ENCODE data around the gene ANO7.

The ANO7 gene

DNA sequence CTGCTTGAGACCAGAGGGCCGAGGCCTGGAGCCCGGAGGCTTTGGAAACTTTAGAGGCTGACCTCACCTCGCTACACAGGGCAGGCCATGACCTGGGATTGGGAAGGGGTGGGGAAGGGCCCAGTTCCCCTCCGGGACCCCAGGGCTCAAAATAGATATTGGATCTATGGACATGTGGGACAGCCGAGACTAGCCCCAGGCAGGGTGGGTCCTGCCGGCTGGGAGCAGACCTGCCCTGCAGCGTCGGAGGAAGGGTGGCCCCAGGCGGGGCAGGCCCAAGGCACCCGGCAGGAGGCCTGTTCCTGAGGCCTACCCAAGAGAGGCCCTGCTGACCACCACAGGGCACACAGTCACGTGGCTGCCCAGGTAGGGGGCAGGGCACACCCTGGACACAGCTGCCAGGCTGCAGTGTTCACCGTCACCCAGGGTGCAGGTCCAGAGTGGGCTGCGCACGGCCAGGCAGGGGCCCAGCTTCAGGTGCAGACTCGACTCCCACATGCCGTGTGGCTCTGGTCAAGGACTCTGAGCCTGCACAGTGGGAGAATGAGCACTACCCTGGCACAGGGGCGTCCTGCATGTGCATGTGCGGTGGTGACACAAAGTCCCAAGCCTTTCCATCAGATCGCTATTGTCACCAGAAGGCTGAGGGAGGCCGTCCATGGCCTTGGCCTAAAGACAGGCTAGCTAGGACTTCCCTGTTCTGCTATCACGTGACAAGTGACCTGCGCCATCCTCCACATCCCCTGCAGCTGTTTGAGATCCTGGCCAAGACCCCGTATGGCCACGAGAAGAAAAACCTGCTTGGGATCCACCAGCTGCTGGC is 13.2 kb downstream of the ANO7 start:
- H3K27me3 ChIP-seq (ENCODE audit: control insufficient read depth, insufficient read depth, low read length), result no peaks in the 10 kb centered on the region
- H3K9ac ChIP-seq, result no peak overlapping the region
- H3K79me2 ChIP-seq, result no peaks in the 10 kb centered on the region
- H3K4me3 ChIP-seq (ENCODE audit: low read depth, low read length), result no peak overlapping the region
- H3K4me1 ChIP-seq, result no peaks in the 10 kb centered on the region
- TF ChIP-seq, protein P1, sequence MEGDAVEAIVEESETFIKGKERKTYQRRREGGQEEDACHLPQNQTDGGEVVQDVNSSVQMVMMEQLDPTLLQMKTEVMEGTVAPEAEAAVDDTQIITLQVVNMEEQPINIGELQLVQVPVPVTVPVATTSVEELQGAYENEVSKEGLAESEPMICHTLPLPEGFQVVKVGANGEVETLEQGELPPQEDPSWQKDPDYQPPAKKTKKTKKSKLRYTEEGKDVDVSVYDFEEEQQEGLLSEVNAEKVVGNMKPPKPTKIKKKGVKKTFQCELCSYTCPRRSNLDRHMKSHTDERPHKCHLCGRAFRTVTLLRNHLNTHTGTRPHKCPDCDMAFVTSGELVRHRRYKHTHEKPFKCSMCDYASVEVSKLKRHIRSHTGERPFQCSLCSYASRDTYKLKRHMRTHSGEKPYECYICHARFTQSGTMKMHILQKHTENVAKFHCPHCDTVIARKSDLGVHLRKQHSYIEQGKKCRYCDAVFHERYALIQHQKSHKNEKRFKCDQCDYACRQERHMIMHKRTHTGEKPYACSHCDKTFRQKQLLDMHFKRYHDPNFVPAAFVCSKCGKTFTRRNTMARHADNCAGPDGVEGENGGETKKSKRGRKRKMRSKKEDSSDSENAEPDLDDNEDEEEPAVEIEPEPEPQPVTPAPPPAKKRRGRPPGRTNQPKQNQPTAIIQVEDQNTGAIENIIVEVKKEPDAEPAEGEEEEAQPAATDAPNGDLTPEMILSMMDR (IDR thresholded peaks at IDR 0.05), result no peak
- H3K27ac ChIP-seq, result no peak overlapping the region
- H3K36me3 ChIP-seq (ENCODE audit: control insufficient read depth, insufficient read depth, low read length), result no peaks in the 10 kb centered on the region
- H2AFZ ChIP-seq, result no peak overlapping the region
- no peak overlapping the region for H3K4me2 ChIP-seq (ENCODE audit: low read length)
- no peaks in the 10 kb centered on the region for H3K9me3 ChIP-seq (ENCODE audit: control insufficient read depth, low read length)

DNA sequence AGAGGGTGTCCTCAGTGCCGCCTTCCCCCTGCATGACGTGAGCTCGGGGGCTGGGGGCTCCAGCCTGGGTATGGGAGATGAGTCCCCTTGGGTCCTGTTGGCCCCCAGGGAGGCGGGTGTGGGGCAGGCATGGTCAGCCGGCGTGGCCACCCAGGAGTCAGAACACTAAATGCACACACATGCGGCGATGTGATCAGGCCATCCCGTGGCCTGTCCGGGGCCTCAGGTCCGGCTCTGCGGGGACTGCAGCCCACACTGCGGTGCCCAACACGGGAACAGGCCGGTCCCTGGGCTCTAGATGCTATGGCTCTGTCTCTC is 13.8 kb downstream of the ANO7 start:
- TF ChIP-seq, protein P1 (IDR thresholded peaks at IDR 0.05), result no peak
- Histone ChIP-seq H3K27me3 (ENCODE audit: control insufficient read depth, insufficient read depth, low read length) (no peaks in the 10 kb centered on the region), H2AFZ (no peak overlapping the region), H3K27ac (no peak overlapping the region), H3K79me2 (no peaks in the 10 kb centered on the region), H3K4me3 (ENCODE audit: low read depth, low read length) (no peak overlapping the region), H3K4me1 (no peaks in the 10 kb centered on the region), H3K4me2 (ENCODE audit: low read length) (no peak overlapping the region), H3K36me3 (ENCODE audit: control insufficient read depth, insufficient read depth, low read length) (no peaks in the 10 kb centered on the region), H3K9ac (no peak overlapping the region), H3K9me3 (ENCODE audit: control insufficient read depth, low read length) (no peaks in the 10 kb centered on the region)

DNA sequence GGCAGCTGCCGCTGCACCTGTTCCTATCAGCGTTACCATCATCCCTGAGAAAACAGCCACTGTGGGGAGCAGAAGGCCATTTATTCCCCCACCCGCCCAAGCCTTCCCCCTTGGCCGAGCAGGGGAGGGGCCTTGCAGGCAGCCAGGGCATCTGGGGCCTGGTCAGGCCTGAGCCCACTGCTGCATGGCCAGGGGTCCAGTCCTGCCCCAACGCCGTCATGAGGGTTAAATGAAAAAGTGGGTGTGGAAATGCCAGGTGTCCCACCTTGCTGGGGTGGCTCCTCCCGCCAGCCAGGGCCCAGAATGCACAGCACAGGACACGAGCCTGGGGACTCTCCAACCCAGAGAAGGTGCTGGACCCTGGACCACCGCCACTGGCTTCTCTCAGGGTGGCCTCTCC is 14.2 kb downstream of the ANO7 start:
- H2AFZ ChIP-seq, result no peak overlapping the region
- H3K9ac ChIP-seq, result no peak overlapping the region
- no peaks in the 10 kb centered on the region for H3K4me1 ChIP-seq
- no peaks in the 10 kb centered on the region for H3K27me3 ChIP-seq (ENCODE audit: control insufficient read depth, insufficient read depth, low read length)
- H3K4me3 ChIP-seq (ENCODE audit: low read depth, low read length), result no peak overlapping the region
- H3K79me2 ChIP-seq, result no peaks in the 10 kb centered on the region
- no peak overlapping the region for H3K4me2 ChIP-seq (ENCODE audit: low read length)
- no peak overlapping the region for H3K27ac ChIP-seq
- TF ChIP-seq, protein P1 (IDR thresholded peaks at IDR 0.05), result no peak
- no peaks in the 10 kb centered on the region for H3K9me3 ChIP-seq (ENCODE audit: control insufficient read depth, low read length)
- no peaks in the 10 kb centered on the region for H3K36me3 ChIP-seq (ENCODE audit: control insufficient read depth, insufficient read depth, low read length)

GRCh38 chr2:241203218-241204009 is 14.9 kb downstream of the ANO7 start:
- no peaks in the 10 kb centered on the region for H3K9me3 ChIP-seq (ENCODE audit: control insufficient read depth, low read length)
- TF ChIP-seq, protein P1 (IDR thresholded peaks at IDR 0.05), result no peak
- no peak overlapping the region for H3K9ac ChIP-seq
- H3K4me3 ChIP-seq (ENCODE audit: low read depth, low read length), result no peak overlapping the region
- no peak overlapping the region for H2AFZ ChIP-seq
- H3K27ac ChIP-seq, result no peak overlapping the region
- no peaks in the 10 kb centered on the region for H3K79me2 ChIP-seq
- H3K4me1 ChIP-seq, result no peaks in the 10 kb centered on the region
- H3K36me3 ChIP-seq (ENCODE audit: control insufficient read depth, insufficient read depth, low read length), result no peaks in the 10 kb centered on the region
- no peaks in the 10 kb centered on the region for H3K27me3 ChIP-seq (ENCODE audit: control insufficient read depth, insufficient read depth, low read length)
- no peak overlapping the region for H3K4me2 ChIP-seq (ENCODE audit: low read length)

Measured in parathyroid adenoma (tissue), 2 donors.